Pancreas (tissue), 10 donors: ENCODE data around the gene CPS1. TPM values are rescaled to one million over a fixed set of nuclear protein-coding genes. Genes with fewer than 3 reads are reported as not detected.
A peak's percentile ranks its signal among the peaks of the same experiment; 100 is the strongest.

Experiments used
- ATAC-seq, 4 donors: fragments of 200-7000 bp; cut with Tn5 transposase; one replicate each; pipeline versions ENCODE4 v1.8.0 to v1.9.1; 2020; ENCODE audit warnings: mild to moderate bottlenecking in 4 of 4, moderate library complexity in 4 of 4
- DNase-seq, 6 donors: peaks; one replicate each; pipeline ENCODE4 v3.0.0-alpha.2; 2020
- FAIRE-seq: peaks from 2 replicates; lab custom pipeline; 2012; peaks lifted over from hg19 to GRCh38; lab: Jason Lieb, UNC
- H3K27ac ChIP-seq, 4 donors: fragments of 200-600 bp; sonication (generic); 1 replicate in 3 of 4; 2 replicates in 1 of 4; pipeline versions ENCODE4 v1.5.0 to v1.8.0; 2020
- H3K27me3 ChIP-seq, 4 donors: fragments of 200-600 bp; one replicate each; pipeline ENCODE4 v1.8.0; 2021
- H3K36me3 ChIP-seq, 3 donors: fragments of 200-600 bp; sonication (generic) in 1 of 3; one replicate each; pipeline versions ENCODE4 v1.5.0 to v1.8.0; 2020 to 2021
- H3K4me1 ChIP-seq, 3 donors: fragments of 200-600 bp; one replicate each; pipeline ENCODE4 v1.8.0; 2021
- H3K4me3 ChIP-seq, 4 donors: fragments of 200-600 bp; sonication (generic) in 2 of 4; one replicate each; pipeline versions ENCODE4 v1.5.0 to v1.8.0; 2020 to 2021
- H3K9me3 ChIP-seq, 4 donors: fragments of 200-600 bp; one replicate each; pipeline ENCODE4 v1.8.0; 2021
- CTCF ChIP-seq, 4 donors: fragments of 200-600 bp; sonication (generic) in 3 of 4; IDR thresholded peaks; one replicate each; pipeline versions ENCODE4 v1.5.0 to v1.8.0; 2021; ENCODE audit warnings: antibody characterized with exemption in 4 of 4
- WGBS, 2 donors: extraction: QIAGEN DNeasy Blood & Tissue Kit; methylation state at CpG; one replicate each; pipeline ENCODE4 v1.1.7; 2013; 5-methylcytosine and 5-hydroxymethylcytosine counted together
- intact Hi-C, 3 donors: fragments of 100-400 bp; cut with DNase I; formaldehyde crosslinking; loops; one replicate each; pipeline versions ENCODE4 v1.11.1 to v1.14.2; 2022
- polyA plus RNA-seq, 2 donors: library from polyadenylated mRNA; stranded (reverse); fragments of 200-250 nt; gene quantifications; one replicate each; pipeline ENCODE4 v1.2.3, GENCODE V29; 2013
- total RNA-seq, 6 donors: library from RNA; stranded (reverse); fragmentation: NEBNext Ultra II Directional in 4 of 6; extraction: Animal tissue kit (Norgen Biotek cat#: 25700) in 4 of 6; gene quantifications; one replicate each; pipeline versions ENCODE4 v1.2.1 to v1.2.4, GENCODE V29; 2021 to 2023
- donor health status: healthy with polysubstance abuse.
- donor health status: DM: no; HTN: no; CAD: no; lungs with moderate emphysema.
- donor health status: DM: no; HTN: no; CAD: no.
- donor health status: control.
- donor health status: control.
- donor health status: Bipolar disorder and iron deficiency.
- donor health status: DM: yes; HTN: yes; CAD: no.
- donor health status: DM: no; HTN: no; CAD: no.
- donor health status: DM: no; HTN: no; CAD: no.
- donor health status: DM: yes; HTN: yes; CAD: no.

Gene CPS1
- total and polyA plus RNA-seq, 8 donors = 0.23 to 2.0 (median 1.1) TPM

DNA sequence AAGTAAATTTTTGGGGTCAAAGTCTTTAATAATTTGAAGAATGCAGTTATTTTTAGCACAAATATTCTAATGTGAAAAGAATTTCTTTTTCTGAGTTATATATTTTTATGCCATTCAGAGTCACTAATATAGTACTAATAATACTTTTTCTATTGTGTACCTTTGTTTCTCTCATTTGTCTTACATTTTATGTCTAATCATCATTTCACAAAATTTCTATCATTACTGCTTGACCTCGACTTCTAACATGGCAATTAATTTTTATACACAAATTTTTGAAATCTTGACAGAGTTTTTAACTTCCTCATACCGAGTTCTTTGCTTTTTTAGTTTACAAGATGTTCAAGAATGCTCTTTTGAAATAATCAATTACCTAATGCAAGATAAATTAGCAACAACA lies 8.4 kb upstream of the CPS1 start:
- Histone ChIP-seq H3K36me3 (no peaks in the 10 kb centered on the region), H3K4me3 (no peak overlapping the region), H3K27ac (no peak overlapping the region), H3K27me3 (no peaks in the 10 kb centered on the region), H3K4me1 (peaks cover 0 to 6% (median 0%) of the 10 kb centered on the region in 3 donors), H3K9me3 (no peaks in the 10 kb centered on the region)
- no peak for DNase-seq
- intact Hi-C loops = no loop called here
- WGBS, 2 donors = 38 to 53% methylated on average over 2 of the region's 2 CpGs
- TF ChIP-seq CTCF (IDR thresholded peaks at IDR 0.05) = no peak
- ATAC-seq = no peak
- peak; percentile 17 for FAIRE-seq

GRCh38 chr2:210548878-210549384 lies 7.5 kb upstream of the CPS1 start:
- intact Hi-C loops = no loop called here
- FAIRE-seq = no peak

GRCh38 chr2:210551001-210551400 lies 5.4 kb upstream of the CPS1 start:
- H3K27ac ChIP-seq = no peak overlapping the region
- DNase-seq (no peak), FAIRE-seq (no peak), ATAC-seq (no peak)
- intact Hi-C loops = no loop called here
- WGBS, 2 donors = 65 to 84% methylated on average over 2 of the region's 2 CpGs
- peaks cover 0 to 12% (median 0%) of the 10 kb centered on the region in 3 donors for H3K4me1 ChIP-seq
- H3K27me3 ChIP-seq = no peaks in the 10 kb centered on the region
- H3K4me3 ChIP-seq = no peak overlapping the region
- H3K36me3 ChIP-seq = no peaks in the 10 kb centered on the region
- H3K9me3 ChIP-seq = no peaks in the 10 kb centered on the region
- TF ChIP-seq CTCF (IDR thresholded peaks at IDR 0.05) = no peak

More at GRCh38 chr2:210548878-210549384, 7.5 kb upstream of the CPS1 start:
- Histone ChIP-seq H3K4me3 (no peak overlapping the region), H3K9me3 (no peaks in the 10 kb centered on the region), H3K27ac (no peak overlapping the region), H3K27me3 (no peaks in the 10 kb centered on the region), H3K4me1 (peaks cover 0 to 12% (median 0%) of the 10 kb centered on the region in 3 donors), H3K36me3 (no peaks in the 10 kb centered on the region)
- 79 to 89% methylated on average over 8 of the region's 8 CpGs for WGBS, 2 donors
- no peak for TF ChIP-seq CTCF (IDR thresholded peaks at IDR 0.05)
- ATAC-seq = no peak
- DNase-seq = no peak

GRCh38 chr2:210553373-210553772 lies 3.0 kb upstream of the CPS1 start:
- Histone ChIP-seq H3K36me3 (no peaks in the 10 kb centered on the region), H3K9me3 (no peaks in the 10 kb centered on the region), H3K27me3 (no peaks in the 10 kb centered on the region), H3K27ac (no peak overlapping the region), H3K4me1 (peaks cover 0 to 12% (median 0%) of the 10 kb centered on the region in 3 donors), H3K4me3 (no peak overlapping the region)
- peak in 2 of 4 donors; percentile 71 to 91 for ATAC-seq
- intact Hi-C loops = no loop called here
- FAIRE-seq = no peak
- 65 to 83% methylated on average over 1 of the region's 1 CpG for WGBS, 2 donors
- DNase-seq = peak in 1 of 6 donors; percentile 28
- TF ChIP-seq CTCF (IDR thresholded peaks at IDR 0.05) = no peak

DNA sequence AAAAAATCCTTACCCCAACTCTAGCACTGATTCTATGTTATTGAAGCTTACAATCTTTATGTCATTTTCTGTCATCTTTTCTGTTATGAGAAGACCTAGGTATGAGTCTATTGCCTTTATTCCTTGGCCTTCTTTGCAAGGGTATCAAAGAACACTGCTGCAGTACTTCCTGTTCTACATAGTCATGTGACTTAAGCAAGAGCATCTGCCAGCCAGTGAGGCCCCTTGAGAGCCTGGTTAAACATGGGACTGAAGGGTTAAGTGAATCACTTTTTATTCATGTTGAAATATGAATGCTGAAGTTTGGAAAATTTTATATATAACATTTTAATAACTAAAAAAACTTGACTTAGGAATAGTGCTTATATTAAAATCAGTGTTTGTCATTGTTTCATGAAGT lies 844 bp upstream of the CPS1 start:
- FAIRE-seq (no peak), DNase-seq (no peak), ATAC-seq (no peak)
- no peak for TF ChIP-seq CTCF (IDR thresholded peaks at IDR 0.05)
- peaks cover 0 to 20% (median 0%) of the 10 kb centered on the region in 3 donors for H3K4me1 ChIP-seq
- intact Hi-C loops = no loop called here
- H3K27ac ChIP-seq = no peak overlapping the region
- H3K36me3 ChIP-seq = no peaks in the 10 kb centered on the region
- no peaks in the 10 kb centered on the region for H3K27me3 ChIP-seq
- no peak overlapping the region for H3K4me3 ChIP-seq
- H3K9me3 ChIP-seq = no peaks in the 10 kb centered on the region
